GM12865 (cell line): Measurements from ENCODE around the gene DNAJA4.
"Not testable (repeated sequence)": the region's sequence is repeated elsewhere in the genome, so short reads cannot be mapped to it uniquely, and the experiment has no call there.

ENCODE experiments used
- DNase-seq: peaks from one replicate; pipeline ENCODE4 v3.0.0; 2010; ENCODE audit warnings: low read depth
- H3K4me3 ChIP-seq: 2 replicates; pipeline ENCODE4 v1.5.1; 2011; ENCODE audit warnings: mild to moderate bottlenecking, low read depth, low read length, control low read depth
- TF ChIP-seq, protein P1 (sequence below): IDR thresholded peaks from 2 replicates; pipeline ENCODE4 v1.5.1; 2011; ENCODE audit warnings: low read length, control low read depth, low read depth, inconsistent platforms; ENCODE audit not compliant: insufficient read depth; ENCODE audit errors: missing control alignments

The DNAJA4 gene

DNA sequence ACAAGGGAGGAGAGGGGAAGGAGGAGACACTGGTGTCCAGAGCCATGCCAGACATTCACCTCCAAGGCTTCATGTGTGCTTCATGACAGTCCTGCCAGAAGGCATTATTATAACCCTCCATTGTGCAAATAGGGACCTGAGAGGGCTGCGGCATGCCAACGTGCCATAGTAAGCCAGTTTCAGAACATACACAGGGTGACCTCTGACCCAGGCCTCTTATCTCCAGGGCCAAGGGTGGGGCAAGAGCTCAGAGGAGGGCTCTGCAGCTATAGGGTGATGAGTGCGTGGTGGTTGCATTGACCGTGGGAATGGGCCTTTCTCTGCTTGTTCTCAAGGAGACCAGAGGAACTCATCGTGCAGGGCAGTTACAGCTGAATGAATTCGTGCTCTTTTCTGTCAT is 20.3 kb upstream of the DNAJA4 start:
- H3K4me3 ChIP-seq, result no peak overlapping the region
- DNase-seq, result no peak
- TF ChIP-seq, protein P1, sequence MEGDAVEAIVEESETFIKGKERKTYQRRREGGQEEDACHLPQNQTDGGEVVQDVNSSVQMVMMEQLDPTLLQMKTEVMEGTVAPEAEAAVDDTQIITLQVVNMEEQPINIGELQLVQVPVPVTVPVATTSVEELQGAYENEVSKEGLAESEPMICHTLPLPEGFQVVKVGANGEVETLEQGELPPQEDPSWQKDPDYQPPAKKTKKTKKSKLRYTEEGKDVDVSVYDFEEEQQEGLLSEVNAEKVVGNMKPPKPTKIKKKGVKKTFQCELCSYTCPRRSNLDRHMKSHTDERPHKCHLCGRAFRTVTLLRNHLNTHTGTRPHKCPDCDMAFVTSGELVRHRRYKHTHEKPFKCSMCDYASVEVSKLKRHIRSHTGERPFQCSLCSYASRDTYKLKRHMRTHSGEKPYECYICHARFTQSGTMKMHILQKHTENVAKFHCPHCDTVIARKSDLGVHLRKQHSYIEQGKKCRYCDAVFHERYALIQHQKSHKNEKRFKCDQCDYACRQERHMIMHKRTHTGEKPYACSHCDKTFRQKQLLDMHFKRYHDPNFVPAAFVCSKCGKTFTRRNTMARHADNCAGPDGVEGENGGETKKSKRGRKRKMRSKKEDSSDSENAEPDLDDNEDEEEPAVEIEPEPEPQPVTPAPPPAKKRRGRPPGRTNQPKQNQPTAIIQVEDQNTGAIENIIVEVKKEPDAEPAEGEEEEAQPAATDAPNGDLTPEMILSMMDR, result no peak

DNA sequence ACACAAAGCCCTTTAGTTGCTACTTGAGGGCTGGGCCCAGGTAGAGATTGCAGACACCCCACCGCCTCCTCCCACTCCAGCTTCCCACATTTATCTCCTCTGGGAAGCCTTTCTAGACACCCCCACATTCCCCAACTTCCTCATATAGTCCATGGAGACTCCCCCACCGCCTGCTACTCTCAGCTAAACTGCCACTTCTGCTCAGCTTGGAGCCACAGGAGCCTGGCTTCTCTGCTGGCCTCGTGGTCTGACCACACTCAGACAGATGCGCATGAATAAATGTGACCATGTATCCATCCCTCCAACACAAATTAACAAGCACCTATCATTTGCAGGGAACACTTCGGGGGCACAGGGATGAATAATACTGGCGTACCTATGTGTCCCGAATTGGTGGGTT is 19.5 kb upstream of the DNAJA4 start:
- H3K4me3 ChIP-seq, result no peak overlapping the region
- no peak for DNase-seq
- TF ChIP-seq, protein P1, result no peak

DNA sequence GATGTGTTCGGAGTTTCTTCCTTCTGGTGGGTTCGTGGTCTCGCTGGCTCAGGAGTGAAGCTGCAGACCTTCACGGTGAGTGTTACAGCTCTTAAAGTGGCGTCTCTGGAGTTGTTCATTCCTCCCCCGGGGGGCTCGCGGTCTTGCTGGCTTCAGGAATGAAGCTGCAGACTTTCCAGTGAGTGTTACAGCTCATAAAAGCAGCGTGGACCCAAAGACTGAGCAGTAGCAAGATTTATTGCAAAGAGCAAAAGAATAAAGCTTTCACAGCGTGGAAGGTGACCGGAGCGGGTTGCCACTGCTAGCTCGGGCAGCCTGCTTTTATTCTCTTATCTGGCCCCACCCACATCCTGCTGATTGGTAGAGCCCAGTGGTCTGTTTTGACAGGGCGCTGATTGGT is 19.0 kb upstream of the DNAJA4 start:
- not testable (repeated sequence) for DNase-seq, H3K4me3 ChIP-seq

DNA sequence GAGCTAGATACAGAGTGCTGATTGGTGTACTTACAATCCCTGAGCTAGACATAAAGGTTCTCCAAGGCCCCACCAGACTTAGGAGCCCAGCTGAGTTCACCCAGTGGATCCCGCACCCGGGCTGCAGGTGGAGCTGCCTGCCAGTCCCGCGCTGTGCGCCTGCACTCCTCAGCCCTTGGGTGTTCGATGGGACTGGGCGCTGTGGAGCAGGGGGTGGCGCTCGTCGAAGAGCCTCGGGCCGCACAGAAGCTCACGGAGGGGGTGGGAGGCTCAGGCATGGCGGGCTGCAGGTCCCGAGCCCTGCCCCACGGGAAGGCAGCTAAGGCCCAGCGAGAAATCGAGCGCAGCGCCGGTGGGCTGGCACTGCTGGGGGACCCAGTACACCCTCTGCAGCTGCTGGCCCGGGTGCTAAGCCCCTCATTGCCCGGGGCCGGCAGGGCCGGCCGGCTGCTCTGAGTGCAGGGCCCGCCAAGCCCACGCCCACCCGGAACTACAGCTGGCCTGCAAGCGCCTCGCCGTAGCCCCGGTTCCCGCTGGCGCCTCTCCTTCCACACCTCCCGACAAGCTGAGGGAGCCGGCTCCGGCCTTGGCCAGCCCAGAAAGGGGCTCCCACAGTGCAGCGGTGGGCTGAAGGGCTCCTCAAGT is 18.3 kb upstream of the DNAJA4 start:
- not testable (repeated sequence) for DNase-seq, H3K4me3 ChIP-seq

DNA sequence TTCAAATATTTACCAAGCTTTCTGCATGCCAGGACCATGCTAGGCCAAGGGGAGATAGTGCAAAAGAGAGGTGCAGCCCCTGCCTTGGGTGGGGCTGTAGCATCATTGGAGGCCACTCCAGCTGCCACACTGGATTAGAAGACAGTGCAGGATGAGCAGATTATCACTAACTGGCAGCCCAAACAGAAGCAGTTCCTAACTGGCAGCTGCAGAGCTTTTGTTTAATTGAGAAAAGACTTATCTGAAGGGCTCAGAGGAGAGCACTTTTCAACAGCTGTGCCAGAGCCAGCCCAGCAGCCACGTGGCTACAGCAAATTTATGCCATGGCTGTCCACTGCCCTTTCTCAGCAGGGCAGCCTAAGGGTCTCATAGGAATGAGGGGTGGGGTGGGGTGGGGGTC is 16.5 kb upstream of the DNAJA4 start:
- TF ChIP-seq, protein P1, result no peak
- DNase-seq, result no peak
- H3K4me3 ChIP-seq, result no peak overlapping the region

DNA sequence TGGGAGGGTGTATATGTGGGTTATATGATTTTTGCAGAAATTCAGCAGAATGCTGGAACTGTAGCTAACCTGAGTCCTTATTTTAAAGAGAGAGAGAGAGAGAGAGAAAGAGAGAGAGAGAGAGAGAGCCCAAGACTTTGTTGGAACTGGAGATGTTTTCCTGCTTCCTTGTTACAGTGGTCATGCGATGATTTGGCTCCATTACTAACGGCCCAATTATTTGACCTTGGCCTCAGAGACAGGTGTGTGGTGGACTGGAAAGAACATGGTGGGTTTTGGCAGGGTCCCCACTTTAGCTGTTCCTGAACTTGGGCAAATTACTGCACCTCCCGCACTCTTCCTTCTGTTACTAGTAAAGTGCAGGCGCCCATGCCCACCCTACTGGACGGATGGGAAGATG is 15.2 kb upstream of the DNAJA4 start:
- no peak for DNase-seq
- no peak overlapping the region for H3K4me3 ChIP-seq
- TF ChIP-seq, protein P1, result no peak

DNA sequence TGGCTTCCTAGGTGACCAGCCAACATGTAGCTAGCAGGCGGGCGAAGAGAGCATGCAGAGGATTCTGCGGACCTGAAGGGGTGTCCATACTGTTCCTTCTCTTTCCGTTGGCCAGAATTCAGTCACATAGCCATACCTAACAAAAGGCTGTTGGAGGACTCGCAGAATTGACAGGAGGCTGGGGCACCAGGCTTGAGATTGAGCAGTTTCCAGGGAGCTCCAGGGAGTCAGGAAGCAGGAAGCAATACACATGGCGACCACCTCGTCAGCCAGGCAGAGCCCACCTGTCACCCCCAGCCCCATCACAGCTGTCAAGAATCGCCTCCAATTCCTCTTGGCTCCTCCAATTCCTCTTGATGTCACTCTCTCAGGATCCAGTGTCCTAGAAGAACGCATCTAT is 13.2 kb upstream of the DNAJA4 start:
- no peak overlapping the region for H3K4me3 ChIP-seq
- TF ChIP-seq, protein P1, result no peak
- no peak for DNase-seq

DNA sequence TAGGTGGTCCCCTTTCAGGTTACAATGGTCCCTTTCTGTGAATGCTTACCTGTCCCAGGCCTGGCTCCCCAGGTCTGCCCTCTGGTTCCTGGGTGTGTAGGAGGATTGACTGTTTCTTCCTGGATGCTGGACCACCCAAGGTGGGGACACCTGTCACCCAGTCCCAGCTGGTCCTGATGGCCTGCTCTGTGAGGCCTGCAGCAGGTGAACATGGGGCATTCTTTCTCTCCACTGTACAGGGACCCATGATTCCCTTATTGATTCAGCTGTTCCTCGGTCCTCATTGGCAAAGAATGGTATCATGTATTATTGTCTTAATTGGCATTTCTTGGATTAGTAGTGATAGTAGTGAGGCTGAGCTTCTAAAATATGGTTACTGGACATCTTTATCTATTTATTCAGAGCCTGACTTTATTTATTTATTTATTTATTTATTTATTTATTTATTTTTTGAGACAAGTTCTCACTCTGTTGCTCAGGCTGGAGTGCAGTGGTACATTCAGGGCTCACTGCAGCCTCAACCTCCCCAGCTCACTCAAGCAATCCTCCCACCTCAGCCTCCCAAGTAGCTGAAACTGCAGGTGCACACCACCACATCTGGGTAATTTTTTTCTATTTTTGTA is 8.8 kb upstream of the DNAJA4 start:
- no peak overlapping the region for H3K4me3 ChIP-seq
- TF ChIP-seq, protein P1, result no peak
- DNase-seq, result no peak
